ENCODE results near the gene ASPHD1. TPM values are rescaled to one million over a fixed set of nuclear protein-coding genes. Genes with fewer than 3 reads are reported as not detected.
"Not testable (repeated sequence)": the region's sequence is repeated elsewhere in the genome, so short reads cannot be mapped to it uniquely, and the experiment has no call there.

The ASPHD1 gene, protein sequence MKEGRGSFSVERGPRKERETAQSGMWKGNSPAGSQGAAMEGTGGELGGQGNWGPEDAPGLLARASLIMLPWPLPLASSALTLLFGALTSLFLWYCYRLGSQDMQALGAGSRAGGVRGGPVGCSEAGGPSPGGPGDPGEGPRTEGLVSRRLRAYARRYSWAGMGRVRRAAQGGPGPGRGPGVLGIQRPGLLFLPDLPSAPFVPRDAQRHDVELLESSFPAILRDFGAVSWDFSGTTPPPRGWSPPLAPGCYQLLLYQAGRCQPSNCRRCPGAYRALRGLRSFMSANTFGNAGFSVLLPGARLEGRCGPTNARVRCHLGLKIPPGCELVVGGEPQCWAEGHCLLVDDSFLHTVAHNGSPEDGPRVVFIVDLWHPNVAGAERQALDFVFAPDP
- total RNA-seq, result 0.25 and 0.26 TPM in 2 replicates

DNA sequence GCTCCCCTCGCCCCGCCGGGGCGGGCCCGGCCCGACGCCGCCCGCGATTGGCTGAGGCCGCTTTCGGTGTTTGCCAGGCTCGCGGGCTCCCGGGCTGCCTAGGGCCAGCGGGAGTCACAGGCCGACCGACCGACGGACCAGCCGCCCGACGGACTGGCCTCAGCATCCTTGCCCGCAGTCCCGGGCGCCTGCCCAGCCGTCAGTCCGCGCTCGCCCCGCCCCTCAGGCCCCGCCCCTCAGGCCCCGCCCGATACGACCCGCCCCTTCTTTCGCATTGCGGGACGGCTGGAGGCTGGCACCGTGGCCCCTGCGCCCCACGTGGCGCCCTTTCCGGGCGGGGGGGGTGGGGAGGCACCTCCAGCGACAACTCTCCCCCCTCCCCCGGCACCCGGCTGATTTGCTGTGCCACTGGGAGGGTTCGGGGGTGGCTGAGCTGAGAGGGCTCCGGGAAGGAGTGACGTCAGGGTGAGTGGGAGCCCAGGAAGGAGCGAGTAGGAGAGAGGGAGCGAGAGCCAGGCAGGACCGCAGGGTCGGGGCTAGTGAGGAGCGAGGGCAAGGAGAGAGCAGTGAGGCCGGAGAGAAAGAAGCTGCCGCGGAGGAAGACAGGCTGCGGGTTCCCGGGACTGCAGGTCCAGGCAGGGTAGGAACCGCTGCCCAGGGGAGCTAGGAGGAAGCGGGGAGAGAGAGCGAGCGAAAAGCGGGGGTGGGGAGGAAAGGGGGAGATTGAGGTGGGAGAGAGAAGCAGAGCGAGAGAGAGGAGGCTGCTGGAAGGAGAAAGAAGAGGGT lies at the start of gene ASPHD1:
TSS of gene ASPHD1 (plus strand) at position 387 of the 786 bp plus-strand sequence. CDS start 484 bp downstream, outside the sequence.
- DNase-seq (ENCODE audit: low read depth in 2 of 2), result peak in 1 of 2 donors; percentile 50

- DNase-seq (ENCODE audit: low read depth in 2 of 2), result no peak
Measured at GRCh38 chr16:29850998-29851397, 49.3 kb upstream of the ASPHD1 start.

- DNase-seq (ENCODE audit: low read depth in 2 of 2), result peak; percentile 90 to 92
Measured at GRCh38 chr16:29852654-29853053, 47.6 kb upstream of the ASPHD1 start.

DNA sequence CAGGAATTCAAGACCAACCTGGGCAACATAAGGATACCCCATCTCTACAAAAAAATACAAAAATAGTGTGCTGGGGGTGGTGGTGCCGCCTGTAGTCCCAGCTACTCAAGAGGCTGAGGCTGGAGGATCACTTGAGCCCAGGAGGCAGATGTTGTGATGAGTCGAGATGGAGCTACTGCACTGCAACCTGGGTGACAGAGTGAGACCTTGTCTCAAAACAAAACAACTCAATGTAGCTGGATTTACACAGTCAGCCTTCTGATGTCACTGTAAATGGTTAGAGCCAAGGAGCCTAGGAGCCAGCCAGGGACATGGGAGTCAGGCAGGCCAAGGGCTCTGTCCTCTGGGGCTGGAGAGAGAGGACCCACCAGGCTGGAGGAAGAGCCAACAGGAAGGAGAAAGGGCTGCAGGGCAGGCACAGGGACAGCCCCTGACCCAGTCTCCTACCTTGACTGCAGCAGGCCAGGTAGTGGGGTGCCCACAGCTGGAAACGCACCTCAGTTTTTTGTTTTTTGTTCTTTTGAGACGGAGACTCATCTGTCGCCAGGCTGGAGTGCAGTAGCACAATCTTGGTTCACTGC lies 45.7 kb upstream of the ASPHD1 start:
- DNase-seq (ENCODE audit: low read depth in 2 of 2), result no peak

DNA sequence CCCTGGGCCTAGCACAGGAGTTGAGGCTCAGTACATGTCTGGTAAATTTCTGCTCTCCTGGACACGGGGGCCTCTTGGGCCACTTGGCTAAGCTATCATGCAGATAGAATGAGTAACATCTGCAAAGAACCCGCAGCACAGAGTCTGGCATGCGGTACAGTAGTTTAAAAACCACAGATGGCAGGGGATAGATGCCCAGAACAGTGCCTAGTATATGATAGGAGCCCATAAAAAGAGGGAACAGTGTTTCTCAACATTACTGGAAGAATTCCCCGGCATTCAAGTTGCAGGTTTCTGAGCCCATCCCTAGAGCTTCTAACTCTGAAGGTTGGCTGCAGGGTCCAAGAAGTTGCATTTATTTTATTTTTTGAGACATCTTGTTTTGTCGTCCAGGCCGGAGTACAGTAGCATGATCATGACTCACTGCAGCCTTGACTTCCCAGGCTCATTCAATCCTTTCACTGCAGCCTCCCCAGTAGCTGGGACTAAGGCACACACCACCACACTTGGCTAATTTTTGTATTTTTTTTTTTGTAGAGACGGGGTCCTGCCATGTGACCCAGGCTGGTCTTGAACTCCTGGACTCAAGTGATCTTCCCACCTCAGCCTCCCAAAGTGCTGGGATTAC lies 43.0 kb upstream of the ASPHD1 start:
- no peak for DNase-seq (ENCODE audit: low read depth in 2 of 2)

GRCh38 chr16:29858149-29858849 lies 42.0 kb upstream of the ASPHD1 start:
- DNase-seq (ENCODE audit: low read depth in 2 of 2), result no peak

DNA sequence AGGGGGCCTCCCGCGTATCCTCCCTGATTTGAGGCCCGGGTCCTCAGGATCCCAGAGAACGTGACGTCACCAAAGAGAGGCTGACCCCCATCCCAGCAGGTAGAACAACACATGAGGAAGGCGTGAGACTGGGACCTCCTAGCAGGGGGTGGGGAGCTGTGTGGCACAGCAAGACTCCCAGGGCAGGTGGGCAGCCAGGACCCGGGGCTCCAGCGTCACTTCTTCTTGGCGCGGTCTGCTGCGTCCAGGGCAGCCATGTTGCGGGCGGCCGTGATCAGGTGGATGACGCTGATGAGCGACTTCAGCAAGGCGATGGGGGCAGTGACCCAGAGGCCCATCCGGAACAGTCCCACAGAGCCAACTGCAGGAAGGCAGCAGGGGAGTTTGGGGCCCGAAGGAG lies 41.3 kb upstream of the ASPHD1 start:
- no peak for DNase-seq (ENCODE audit: low read depth in 2 of 2)

GRCh38 chr16:29860218-29860617 lies 40.1 kb upstream of the ASPHD1 start:
- no peak for DNase-seq (ENCODE audit: low read depth in 2 of 2)

DNA sequence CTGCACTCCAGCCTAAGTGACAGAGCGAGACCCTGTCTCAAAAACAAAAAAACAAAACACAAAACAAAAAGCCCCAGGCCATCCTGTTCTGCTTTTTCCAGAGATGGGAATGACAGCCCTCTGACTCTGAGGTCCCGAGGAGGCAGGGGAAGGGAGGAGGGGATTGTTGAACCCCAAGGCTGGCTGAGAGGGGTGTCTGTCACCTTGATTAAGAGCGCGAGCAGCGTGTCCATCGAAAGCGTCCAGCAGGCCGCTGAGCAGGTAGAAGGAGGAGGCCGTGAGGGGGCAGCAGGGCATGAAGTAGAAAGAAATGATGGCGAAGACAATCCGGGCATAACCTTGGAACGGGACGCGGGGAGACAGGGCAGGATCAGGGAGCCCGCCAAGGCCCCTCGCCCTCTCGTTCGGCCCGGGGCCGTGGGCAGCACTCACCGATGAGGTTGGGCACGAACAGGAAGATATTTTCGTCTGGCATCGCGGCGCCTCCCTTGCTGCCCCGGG lies 37.9 kb upstream of the ASPHD1 start:
- DNase-seq (ENCODE audit: low read depth in 2 of 2), result peak in 1 of 2 donors; percentile 42

DNA sequence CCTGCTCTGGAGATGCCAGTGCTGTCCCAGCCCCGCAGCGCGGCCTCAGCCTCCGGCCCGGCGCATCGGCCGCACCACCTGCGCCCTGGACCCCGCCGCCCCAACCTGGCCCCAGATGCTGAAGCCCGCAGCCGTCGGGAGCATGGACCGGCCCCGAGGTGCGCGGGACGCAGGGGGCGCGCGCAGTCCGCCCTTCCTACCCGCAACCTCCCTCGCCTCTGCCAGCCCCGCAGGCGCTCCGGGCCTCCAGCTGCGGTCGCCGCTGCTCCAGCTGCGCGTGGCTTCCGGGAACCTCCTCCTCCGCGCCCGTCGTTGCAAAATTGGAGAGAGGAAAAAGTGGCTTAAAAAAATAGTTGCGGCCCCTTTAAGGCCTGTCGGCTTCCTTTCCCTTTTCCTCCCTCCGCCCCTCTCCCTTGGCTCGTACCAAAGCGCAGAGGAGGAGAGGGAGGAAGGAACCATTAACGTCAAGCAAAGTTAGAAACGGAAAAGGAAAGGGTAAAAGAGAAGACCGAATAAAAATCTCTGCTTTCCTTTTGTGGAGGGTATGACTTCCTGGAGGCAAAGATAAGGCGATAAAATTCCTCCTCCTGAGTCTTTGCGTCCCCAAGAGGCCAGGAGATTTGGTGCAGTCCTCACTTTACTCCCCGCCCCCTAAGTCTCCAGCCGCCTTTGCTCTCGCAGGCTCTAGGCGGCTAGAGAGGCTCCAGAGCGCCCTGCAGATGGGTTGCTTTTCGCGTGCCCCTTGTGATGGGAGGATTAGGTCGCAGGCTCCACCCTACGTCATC lies 37.2 kb upstream of the ASPHD1 start, which contains the start of gene CDIPT:
TSS of gene CDIPT (minus strand) at position 343 of the 785 bp plus-strand sequence. CDS start 369 bp downstream, outside the sequence.
- DNase-seq (ENCODE audit: low read depth in 2 of 2), result peak; percentile 95 to 98

- DNase-seq (ENCODE audit: low read depth in 2 of 2), result no peak
Measured at GRCh38 chr16:29863669-29863984, 36.7 kb upstream of the ASPHD1 start.

DNA sequence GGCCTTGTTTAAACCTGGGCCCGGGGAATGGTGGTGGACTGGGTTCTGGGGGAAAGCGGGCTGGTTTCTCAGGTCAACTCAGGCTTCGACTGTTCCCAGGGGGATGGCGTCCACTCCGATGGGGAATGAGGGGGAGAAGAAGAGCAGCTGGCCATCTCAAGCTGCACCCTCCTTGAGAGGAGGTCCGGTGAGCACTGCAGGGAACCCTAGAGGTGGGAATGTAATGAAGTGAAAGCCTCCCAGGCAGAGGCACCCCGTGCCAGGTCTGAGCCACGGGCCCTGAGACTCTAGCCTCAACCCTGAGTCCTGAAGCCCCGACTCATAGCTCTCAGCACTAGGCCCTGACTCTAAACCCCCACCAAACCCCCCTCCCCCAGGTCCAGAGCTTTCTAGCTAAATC lies 36.1 kb upstream of the ASPHD1 start:
- no peak for DNase-seq (ENCODE audit: low read depth in 2 of 2)

DNA sequence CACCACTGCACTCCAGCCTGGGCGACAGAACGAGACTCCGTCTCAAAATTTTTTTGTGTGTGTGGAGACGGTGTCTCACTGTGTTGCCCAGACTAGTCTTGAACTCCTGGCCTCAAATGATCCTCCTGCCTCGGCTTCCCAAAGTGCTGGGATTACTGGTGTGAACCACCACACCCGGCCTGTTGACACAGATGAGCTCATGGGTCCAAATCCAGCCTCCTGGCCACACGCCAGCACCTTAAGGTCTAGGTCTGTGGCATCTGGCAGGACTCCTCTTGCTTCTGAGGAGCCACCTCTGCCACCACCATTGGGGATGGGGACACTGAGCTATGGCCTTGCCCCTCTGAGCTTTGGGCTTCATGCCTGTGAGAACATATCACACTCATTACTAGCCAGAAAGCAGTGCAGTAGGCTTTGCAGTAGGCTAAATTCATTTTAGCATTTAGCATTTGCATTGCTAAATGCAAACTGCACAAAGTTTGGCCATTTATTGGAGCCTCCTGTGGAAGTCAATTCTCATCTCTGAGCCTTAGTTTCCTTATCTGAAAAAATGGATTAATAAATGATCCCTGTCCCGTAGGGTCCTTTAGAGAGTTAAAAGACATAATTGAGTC lies 31.8 kb upstream of the ASPHD1 start:
- DNase-seq (ENCODE audit: low read depth in 2 of 2), result no peak

- not testable (repeated sequence) for DNase-seq (ENCODE audit: low read depth in 2 of 2)
Measured at GRCh38 chr16:29869067-29869466, 31.2 kb upstream of the ASPHD1 start.

DNA sequence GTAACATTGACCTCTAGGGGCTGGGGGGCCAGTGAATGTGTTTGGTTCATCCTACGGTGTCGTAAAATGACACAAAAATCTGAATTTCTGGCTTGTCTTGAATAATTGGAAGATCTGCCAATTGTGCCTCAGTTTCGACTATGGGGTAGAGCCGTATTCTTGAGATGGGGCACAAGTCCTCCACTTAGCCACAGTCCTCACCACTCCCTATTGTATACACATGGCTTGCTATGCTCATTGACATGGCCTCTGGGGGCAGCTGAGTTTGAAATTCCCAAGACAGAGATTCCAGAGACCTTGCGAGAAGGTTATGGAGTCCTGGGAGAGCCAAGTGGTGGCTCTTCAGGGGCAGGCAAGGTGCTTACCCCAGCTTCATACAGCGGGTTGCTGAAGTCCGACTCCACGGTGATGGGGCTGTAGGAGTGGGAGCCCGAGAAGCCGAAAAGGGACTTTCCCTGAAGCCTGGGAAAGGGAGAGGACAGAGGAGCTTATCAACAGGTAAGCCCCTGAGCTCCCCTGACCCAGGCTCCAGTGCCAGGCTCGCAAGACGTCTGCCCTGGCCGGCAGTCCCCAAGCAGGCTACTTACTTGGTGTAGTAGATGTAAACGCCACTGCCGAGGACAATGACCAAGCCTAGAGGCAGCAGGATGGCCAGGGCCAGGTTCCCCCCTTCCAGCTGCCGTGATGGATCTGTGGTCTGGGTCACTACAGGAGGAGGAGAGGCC lies 28.3 kb upstream of the ASPHD1 start:
- DNase-seq (ENCODE audit: low read depth in 2 of 2), result no peak

GRCh38 chr16:29873319-29873718 lies 27.0 kb upstream of the ASPHD1 start:
- no peak for DNase-seq (ENCODE audit: low read depth in 2 of 2)

- DNase-seq (ENCODE audit: low read depth in 2 of 2), result no peak
Measured at GRCh38 chr16:29875206-29875605, 25.1 kb upstream of the ASPHD1 start.

- DNase-seq (ENCODE audit: low read depth in 2 of 2), result no peak
Measured at GRCh38 chr16:29876217-29876593, 24.1 kb upstream of the ASPHD1 start.

DNA sequence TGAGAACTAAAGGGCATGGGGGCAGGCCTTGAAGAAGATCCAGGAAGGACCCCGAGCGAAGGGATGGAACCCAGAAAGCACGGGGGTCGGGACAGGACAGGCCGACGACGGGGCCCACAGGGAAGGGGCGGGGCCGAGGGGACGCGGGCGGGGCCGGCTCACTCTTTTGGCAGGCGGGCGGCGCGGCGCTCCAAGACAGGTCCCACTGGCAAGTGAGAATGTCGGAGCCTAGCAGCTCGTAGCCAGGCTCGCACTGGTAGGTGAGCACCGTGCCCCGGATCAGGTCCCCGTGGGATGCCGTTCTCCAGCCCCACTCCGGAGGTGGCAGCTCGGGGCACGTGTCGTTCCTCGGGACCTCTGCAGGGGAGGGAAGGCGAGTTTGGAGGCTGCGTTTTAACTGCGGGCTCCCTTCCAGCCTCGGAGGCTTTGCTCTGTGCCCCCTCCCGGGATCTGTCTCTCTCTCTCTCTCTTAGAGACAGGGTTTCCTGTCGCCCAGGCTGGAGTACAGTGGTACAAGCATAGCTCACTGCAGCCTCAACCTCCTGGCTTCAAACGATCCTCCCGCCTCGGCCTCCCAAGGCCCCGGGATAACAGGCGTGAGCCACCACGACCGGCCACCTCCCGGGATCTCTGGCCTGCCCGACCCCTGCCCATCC lies 23.6 kb upstream of the ASPHD1 start:
- no peak for DNase-seq (ENCODE audit: low read depth in 2 of 2)
